Measurements from ENCODE around the gene RNF167.

The RNF167 gene

DNA sequence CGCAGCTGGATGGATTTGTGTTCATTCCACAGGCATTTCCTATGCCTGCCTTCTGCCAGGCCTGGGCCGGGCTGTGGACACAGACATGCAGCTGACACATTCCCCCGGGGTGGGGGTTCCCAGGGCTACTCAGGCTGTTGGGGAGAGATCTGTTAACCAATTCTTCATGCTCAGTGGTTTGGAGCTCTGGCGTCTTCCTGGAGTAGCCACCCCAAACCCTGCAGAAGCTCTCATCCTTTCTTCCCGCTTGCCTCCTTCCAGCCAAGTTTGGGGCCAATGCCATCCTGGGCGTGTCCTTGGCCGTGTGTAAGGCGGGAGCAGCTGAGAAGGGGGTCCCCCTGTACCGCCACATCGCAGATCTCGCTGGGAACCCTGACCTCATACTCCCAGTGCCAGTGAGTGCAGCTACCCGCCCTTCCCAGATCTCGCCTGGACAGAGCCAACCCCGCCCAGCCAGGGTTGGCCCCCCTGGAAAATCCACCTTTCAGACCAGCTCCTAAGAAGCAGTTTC is 13.4 kb downstream of the RNF167 start:
- DNase-seq (ENCODE audit: low spot score): no peak

GRCh38 chr17:4955091-4955490 is 15.0 kb downstream of the RNF167 start:
- DNase-seq (ENCODE audit: low spot score): no peak

DNA sequence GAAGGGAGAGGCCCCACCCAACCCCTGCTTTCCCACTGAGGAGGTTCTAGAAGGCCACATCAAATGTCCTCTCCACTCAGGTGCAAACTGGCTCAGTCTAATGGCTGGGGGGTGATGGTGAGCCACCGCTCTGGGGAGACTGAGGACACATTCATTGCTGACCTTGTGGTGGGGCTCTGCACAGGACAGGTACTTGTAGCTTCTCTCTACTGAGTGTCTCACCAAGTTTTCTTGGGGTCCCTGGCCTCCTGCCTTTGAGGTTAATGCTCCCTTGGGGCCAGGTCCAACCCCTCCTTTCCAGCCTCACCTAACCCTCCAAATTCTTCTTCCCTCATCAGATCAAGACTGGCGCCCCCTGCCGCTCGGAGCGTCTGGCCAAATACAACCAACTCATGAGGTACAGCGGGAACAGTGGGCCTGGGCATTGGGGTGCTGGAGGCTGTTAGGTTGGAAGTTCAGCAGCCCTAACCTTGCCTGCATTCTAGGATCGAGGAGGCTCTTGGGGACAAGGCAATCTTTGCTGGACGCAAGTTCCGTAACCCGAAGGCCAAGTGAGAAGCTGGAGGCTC is 16.5 kb downstream of the RNF167 start:
- DNase-seq (ENCODE audit: low spot score): peak; percentile 44

GRCh38 chr17:4958102-4958501 is 18.0 kb downstream of the RNF167 start:
- no peak for DNase-seq (ENCODE audit: low spot score)

- DNase-seq (ENCODE audit: low spot score): no peak
Measured at GRCh38 chr17:4959261-4959965, 19.3 kb downstream of the RNF167 start.

DNA sequence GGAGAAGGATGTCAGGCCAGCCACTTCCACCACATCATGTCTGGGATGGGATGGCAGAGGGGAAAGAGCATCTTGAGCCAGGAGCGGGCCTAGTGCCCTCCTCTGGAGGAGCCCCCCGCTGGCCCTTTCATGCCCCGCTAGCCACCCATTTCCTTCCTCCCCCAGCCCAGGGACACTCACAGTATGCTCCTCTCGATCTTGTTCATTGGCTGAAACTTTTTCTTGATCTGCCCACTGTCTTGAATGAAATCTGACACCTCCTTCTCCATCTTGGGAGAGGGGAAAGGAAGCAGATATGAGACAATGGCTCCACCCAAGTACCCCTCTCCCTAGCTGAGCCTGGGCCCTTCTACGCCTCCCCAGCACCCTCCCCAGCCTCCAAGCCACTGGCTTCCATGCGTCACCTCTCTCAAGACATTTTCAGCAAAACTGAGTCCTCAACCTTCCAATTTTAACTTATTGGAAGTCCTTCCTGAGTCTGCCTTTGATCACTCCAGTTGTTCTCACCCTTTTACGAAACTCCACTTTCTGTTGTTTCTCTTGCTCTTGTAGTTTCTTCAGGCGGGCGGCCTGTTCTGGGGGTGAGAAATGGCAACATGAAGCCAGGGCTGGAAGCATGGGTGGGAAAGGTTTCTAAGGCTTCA is 20.3 kb downstream of the RNF167 start:
- DNase-seq (ENCODE audit: low spot score): no peak

DNA sequence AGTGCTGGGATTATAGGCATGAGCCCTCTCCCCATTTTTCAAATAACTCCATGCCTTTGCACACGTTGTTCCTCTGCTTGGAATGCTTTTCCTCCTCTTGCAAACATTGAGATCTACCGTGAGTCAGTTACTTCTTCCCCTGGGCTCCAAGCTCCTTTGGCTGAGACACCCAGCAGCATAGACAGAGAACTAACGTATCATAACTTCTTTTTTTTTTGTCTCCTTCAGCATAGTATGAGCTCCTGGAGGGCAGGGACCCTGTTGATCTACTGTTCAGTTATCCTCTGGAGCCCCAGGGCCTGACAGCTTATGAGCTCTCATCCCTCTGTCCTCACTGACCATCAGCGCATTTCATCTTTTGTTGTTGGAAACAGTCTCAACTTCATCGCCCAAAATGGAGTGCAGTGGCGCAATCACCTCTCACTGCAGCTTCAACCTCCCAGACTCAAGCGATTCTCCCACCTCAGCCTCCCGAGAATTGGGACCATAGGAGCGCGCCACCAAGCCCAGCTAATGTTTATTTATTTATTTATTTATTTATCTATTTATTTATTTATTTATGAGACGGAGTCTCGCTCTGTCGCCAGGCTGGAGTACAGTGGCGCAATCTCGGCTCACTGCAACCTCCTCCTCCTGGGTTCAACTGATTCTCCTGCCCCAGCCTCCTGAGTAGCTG is 25.4 kb downstream of the RNF167 start:
- DNase-seq (ENCODE audit: low spot score): no peak

DNA sequence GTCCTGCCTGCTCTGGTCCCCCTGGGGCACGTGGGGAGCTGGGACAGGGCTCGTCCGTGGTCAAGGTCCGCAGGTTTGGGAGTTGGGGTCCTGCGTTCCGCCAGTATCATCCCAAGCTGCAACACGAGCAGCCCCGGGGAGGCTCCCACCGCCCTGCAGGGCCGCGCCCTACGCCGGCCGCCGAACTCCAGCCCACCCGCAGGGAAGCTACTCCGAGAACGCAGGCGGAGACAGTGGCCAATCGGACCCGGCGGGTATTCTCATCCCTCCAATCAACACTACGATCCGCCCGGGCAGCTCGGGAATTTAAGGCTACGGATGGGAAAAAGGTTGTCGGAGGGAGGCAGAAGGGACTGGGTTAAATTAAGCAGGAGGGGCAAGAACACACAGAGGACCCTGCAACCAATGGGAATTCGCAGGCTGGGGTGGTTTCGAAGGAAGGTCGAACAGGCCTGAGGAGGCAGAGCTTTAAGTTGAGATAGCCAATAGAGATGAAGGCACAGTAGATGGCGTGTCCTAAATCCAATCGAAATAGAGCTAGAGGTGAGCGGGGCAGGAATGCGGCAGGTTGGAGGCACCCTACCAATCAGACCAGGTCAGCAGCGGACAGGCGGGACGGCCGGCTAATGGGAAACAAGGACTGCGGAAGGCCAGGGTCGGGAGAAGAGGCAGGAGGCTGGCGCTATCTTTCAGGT is 26.9 kb downstream of the RNF167 start:
- peak; percentile 99 for DNase-seq (ENCODE audit: low spot score)

GRCh38 chr17:4967539-4968485 is 27.7 kb downstream of the RNF167 start, which contains the start of gene SPAG7:
Gene SPAG7, minus strand, starts transcription at chr17:4967817. Its CDS starts 13 bp downstream, at chr17:4967804.
- DNase-seq (ENCODE audit: low spot score): peak; percentile 96

GRCh38 chr17:4968486-4969046 is 28.5 kb downstream of the RNF167 start:
- no peak for DNase-seq (ENCODE audit: low spot score)

GRCh38 chr17:4969047-4969550 is 29.0 kb downstream of the RNF167 start:
- DNase-seq (ENCODE audit: low spot score): peak; percentile 43

- no peak for DNase-seq (ENCODE audit: low spot score)
Measured at GRCh38 chr17:4969551-4970173, 29.6 kb downstream of the RNF167 start.

DNA sequence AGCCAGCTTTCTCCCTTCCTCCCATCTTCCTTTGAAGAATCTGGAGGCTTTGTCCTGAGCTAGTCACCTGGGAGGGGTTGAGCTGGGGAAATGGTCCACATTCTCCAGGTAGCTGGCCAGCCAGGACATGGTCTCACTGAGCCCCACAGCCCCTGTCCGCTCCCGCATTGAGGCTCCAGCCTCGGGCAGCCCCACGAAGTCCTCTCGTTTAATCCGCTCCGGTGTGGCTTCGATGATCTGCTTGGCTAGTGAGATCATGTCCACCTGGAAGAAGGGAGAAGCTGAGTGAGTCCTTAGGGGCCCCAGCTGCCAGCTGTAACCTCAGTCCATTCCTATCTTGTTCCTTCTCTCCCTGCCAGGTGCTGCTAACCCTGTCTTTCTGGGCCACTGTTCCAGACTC is 30.2 kb downstream of the RNF167 start:
- DNase-seq (ENCODE audit: low spot score): no peak

DNA sequence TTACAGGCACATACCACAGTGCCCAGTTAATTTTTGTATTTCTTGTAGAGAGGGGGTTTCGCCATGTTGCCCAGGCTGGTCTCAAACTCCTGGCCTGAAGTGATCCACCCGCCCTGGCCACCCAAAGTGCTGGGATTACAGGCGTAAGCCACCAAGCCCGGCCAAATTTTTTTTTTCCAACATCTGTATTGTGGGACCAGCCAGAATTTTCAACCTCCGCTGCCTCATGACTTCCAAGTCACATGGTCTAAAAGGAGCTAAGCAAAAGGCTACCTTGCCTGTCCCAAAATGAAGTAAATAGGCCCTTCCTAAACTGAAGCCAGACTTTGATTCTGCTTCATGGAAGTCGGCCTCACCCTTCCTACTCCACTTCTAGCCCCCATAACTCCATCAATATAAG is 31.8 kb downstream of the RNF167 start:
- DNase-seq (ENCODE audit: low spot score): no peak

GRCh38 chr17:4972322-4972721 is 32.3 kb downstream of the RNF167 start:
- DNase-seq (ENCODE audit: low spot score): no peak

- no peak for DNase-seq (ENCODE audit: low spot score)
Measured at GRCh38 chr17:4972752-4973151, 32.7 kb downstream of the RNF167 start.

DNA sequence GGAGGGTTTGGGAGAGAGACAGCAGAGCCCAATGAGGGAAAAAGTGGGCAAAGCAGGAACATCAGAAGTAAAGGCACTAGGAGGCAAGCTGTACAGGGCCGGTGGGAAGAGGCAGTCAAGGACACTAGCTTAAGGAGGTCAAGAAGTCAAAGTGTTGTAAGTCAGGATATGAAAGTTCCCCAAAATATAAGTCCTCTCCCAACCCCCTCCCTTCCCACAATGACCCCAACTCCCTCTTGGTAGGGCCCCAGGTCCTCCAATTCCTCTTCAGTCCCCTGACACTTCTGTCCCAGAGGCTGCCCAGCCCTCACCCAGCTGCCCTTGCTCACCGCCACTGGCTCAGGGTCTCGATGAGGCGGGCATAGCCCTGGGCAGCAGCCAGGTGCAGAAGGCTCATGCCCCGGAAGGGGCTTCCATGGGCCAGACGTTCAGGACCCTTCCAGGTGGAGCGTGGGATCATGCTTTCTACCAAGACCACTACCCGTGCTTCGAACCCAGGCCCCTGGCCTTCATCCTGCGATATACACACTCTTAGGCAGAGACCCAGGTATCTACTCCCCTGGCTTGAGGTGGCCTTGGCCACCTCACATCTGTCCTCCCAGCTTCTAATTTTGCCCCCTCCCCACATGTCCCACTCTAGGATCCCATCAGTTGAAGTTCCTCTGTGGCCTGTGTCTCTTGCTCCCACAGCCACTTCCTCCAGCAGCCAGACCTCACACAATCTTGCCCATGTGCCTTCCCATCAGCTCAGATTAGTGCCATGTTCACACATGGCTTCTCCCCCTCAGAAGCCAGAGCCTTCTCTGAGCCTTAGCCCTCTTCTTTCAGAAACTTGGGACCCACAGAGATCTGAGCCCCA is 33.4 kb downstream of the RNF167 start:
- DNase-seq (ENCODE audit: low spot score): no peak

DNA sequence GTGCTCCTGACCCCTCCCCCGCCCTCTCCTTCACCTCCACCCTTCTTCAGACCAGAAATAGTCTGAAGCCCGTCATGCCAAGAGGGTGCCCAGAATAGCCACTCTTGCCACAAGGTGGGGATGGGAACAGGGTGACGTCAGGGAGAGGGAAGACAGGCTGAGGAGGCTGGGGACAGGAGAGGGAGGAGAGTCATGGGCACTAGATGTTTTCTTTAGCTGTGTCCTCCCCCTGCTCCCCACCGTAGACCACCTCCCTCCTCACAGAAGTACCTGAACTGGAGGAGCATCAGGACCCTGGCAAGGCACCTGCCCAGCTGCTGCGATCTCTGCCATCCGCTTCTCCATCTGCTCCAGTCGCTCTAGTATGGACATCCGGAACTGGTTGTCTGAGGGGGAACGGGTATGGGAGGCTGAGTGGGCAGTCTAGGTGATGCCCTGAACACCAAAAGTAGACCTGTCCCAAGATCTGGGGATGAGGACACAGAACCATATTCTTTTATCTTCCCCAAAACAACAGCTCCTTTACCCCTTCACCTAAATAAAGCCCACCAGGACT is 34.1 kb downstream of the RNF167 start:
- no peak for DNase-seq (ENCODE audit: low spot score)

DNA sequence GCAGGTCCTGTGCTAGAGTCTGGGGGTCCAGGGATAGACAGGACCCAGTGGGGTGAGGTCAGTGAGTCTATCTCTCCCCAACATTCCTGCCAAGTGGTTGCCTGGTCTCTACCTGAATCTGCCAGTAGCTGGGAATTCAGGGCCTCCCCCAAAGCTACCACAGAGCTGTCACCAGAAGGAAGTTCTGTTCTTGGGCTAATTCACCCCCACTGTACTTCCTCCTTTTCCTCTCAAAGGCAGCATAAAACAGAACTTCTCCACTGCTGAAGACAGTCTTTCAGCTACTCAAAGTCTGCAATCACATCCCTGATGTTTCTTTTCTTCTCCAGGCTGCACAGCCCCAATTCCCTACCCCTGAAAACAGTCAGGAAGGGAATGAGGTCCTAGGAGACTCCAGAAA is 38.7 kb downstream of the RNF167 start:
- no peak for DNase-seq (ENCODE audit: low spot score)

All from CD4-positive, alpha-beta T cell treated with Interleukin-2 at 100 ng/mL for 4 hours (primary cell).